ENCODE measurements around the gene SAMD8. TPM values are rescaled to one million over a fixed set of nuclear protein-coding genes. Genes with fewer than 3 reads are reported as not detected.

Gene SAMD8
- total and polyA plus RNA-seq, 10 of the 15 experiments (the other 5 are each of a cell fraction or from before 2014, with no cell fraction given), result 2.8 to 26.0 (median 9.3) TPM

DNA sequence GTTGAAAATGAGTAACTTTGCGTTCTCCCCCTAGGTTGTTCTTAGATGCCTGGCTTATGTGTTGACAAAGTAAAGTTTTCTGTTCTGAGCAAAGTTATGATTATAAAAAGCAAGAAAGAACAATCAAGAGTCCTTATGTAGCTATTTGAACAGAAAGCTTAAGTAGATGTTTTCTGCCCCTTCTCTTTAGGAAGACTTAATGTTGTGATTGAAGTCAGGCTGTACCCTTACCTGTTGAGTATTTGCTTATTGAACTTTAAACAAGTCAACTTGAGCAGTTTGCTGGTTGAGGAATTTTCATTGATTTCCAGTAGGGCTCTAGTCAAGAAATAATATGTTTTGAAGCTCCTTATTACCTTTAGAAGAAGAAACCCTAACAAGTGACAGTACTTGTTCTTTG is 65.3 kb downstream of the SAMD8 start:
- POLR2A ChIA-PET, result interaction anchor here (0.6 to 0.8 kb wide), 2 partner anchors 11 to 21 kb away, joined by 3 to 4 read pairs; no protein-coding TSS in a partner anchor
- H4K20me1 ChIP-seq (ENCODE audit: control insufficient read depth, insufficient read depth), result no peaks in the 10 kb centered on the region
- in situ Hi-C loops (cut with MboI) (no loop called here), intact Hi-C loops (cut with micrococcal nuclease; ENCODE audit: unreplicated experiment) (no loop called here)
- no peak overlapping the region for H2AFZ ChIP-seq (ENCODE audit: control insufficient read depth, low read depth, low read length)
- TF ChIP-seq DPF2 (IDR thresholded peaks at IDR 0.05) (no peak), POU2F2 (IDR thresholded peaks at IDR 0.05; ENCODE audit: borderline replicate concordance, low read depth, low read length) (no peak), FOXK2 (IDR thresholded peaks at IDR 0.05) (no peak), MEF2B (IDR thresholded peaks at IDR 0.05; ENCODE audit: partially characterized antibody, poor library complexity, severe bottlenecking) (no peak), STAT1 (conservative IDR thresholded peaks at IDR 0.05) (no peak), ESRRA (IDR thresholded peaks at IDR 0.05; ENCODE audit: low read length) (no peak), CEBPB (IDR thresholded peaks at IDR 0.05; ENCODE audit: borderline replicate concordance in 1 of 2, low read depth in 2 of 2, low read length in 2 of 2) (no peak), NR2C2 (IDR thresholded peaks at IDR 0.05; ENCODE audit: borderline replicate concordance, control insufficient read depth, insufficient read length, low read depth) (no peak), MYB (IDR thresholded peaks at IDR 0.05; ENCODE audit: borderline replicate concordance, low read depth, low read length) (no peak), HCFC1 (IDR thresholded peaks at IDR 0.05; ENCODE audit: low read length) (no peak), RELA (IDR thresholded peaks at IDR 0.05; ENCODE audit: borderline replicate concordance, partially characterized antibody) (no peak), STAT3 (IDR thresholded peaks at IDR 0.05; ENCODE audit: low read depth, low read length) (no peak), SMC3 (IDR thresholded peaks at IDR 0.05; ENCODE audit: borderline replicate concordance, low read length) (no peak), BCL11A (IDR thresholded peaks at IDR 0.05; ENCODE audit: low read depth, low read length) (no peak)
- TF ChIP-seq, protein P1, sequence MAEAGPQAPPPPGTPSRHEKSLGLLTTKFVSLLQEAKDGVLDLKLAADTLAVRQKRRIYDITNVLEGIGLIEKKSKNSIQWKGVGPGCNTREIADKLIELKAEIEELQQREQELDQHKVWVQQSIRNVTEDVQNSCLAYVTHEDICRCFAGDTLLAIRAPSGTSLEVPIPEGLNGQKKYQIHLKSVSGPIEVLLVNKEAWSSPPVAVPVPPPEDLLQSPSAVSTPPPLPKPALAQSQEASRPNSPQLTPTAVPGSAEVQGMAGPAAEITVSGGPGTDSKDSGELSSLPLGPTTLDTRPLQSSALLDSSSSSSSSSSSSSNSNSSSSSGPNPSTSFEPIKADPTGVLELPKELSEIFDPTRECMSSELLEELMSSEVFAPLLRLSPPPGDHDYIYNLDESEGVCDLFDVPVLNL (IDR thresholded peaks at IDR 0.05; ENCODE audit: low read depth, low read length), result no peak
- TF ChIP-seq, protein P2, sequence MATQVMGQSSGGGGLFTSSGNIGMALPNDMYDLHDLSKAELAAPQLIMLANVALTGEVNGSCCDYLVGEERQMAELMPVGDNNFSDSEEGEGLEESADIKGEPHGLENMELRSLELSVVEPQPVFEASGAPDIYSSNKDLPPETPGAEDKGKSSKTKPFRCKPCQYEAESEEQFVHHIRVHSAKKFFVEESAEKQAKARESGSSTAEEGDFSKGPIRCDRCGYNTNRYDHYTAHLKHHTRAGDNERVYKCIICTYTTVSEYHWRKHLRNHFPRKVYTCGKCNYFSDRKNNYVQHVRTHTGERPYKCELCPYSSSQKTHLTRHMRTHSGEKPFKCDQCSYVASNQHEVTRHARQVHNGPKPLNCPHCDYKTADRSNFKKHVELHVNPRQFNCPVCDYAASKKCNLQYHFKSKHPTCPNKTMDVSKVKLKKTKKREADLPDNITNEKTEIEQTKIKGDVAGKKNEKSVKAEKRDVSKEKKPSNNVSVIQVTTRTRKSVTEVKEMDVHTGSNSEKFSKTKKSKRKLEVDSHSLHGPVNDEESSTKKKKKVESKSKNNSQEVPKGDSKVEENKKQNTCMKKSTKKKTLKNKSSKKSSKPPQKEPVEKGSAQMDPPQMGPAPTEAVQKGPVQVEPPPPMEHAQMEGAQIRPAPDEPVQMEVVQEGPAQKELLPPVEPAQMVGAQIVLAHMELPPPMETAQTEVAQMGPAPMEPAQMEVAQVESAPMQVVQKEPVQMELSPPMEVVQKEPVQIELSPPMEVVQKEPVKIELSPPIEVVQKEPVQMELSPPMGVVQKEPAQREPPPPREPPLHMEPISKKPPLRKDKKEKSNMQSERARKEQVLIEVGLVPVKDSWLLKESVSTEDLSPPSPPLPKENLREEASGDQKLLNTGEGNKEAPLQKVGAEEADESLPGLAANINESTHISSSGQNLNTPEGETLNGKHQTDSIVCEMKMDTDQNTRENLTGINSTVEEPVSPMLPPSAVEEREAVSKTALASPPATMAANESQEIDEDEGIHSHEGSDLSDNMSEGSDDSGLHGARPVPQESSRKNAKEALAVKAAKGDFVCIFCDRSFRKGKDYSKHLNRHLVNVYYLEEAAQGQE (IDR thresholded peaks at IDR 0.05; ENCODE audit: low read depth, low read length), result no peak
- TF ChIP-seq, protein P3, sequence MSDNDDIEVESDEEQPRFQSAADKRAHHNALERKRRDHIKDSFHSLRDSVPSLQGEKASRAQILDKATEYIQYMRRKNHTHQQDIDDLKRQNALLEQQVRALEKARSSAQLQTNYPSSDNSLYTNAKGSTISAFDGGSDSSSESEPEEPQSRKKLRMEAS (IDR thresholded peaks at IDR 0.05; ENCODE audit: low read depth, low read length), result no peak
- H3K9ac ChIP-seq (ENCODE audit: control insufficient read depth, insufficient read depth, low read length), result no peak overlapping the region
- peaks cover 3% of the 10 kb centered on the region; the same call in 1 of the 2 replicates for H3K4me1 ChIP-seq (ENCODE audit: control insufficient read depth, insufficient read depth, low read length)
- H3K4me2 ChIP-seq (ENCODE audit: control insufficient read depth, insufficient read depth), result no peak overlapping the region
- no peak overlapping the region for H3K27ac ChIP-seq (ENCODE audit: control insufficient read depth, insufficient read depth)
- SMC1A ChIA-PET (ENCODE audit: uncharacterized antibody, unreplicated experiment), result interaction anchor here (1.5 to 2.0 kb wide), 2 partner anchors 11 to 46 kb away, joined by 5 to 7 read pairs; no protein-coding TSS in a partner anchor
- 100% methylated on average over 1 of the region's 1 CpG for WGBS (ENCODE audit: insufficient coverage, insufficient replicate concordance, low lambda C conversion rate, missing lambda C conversion rate)
- H3K27me3 ChIP-seq (replicated peaks in 1 of 2; ENCODE audit: control insufficient read depth in 2 of 2, insufficient read depth in 2 of 2, low read length in 1 of 2), result no peaks in the 10 kb centered on the region
- DNase-seq (ENCODE audit: low read depth, low spot score) (no peak), ATAC-seq (no peak), FAIRE-seq (no peak)
- RAD21 ChIA-PET (ENCODE audit: unreplicated experiment), result no interaction called here
- H3K4me3 ChIP-seq, result no peak overlapping the region
- no peaks in the 10 kb centered on the region for H3K9me3 ChIP-seq (replicated peaks; ENCODE audit: control insufficient read depth, insufficient read depth, low read length)
- H3K79me2 ChIP-seq (ENCODE audit: control insufficient read depth, insufficient read depth, low read length), result no peaks in the 10 kb centered on the region; the same call in 1 of the 2 replicates
- peaks cover 0 to 20% of the 10 kb centered on the region in 2 experiments; a peak in 2 of 4 replicates for H3K36me3 ChIP-seq (ENCODE audit: control insufficient read depth in 2 of 2, insufficient read depth in 2 of 2, low read length in 1 of 2)
- CTCF ChIA-PET, result interaction anchor here (0.5 to 2.9 kb wide), 4 partner anchors 10 to 54 kb away, joined by 3 to 15 read pairs (median 5); no protein-coding TSS in a partner anchor
- no TSS peak for BruUV-seq (replicated peaks)

Data from GM12878 (cell line).